HG03575 (cell line): ENCODE measurements around the gene GDPD2.

Experiments used
- ATAC-seq: cut with Tn5 transposase; IDR thresholded peaks from one replicate; pipeline ENCODE4 v1.9.1; 2021; ENCODE audit not compliant: unreplicated experiment, insufficient number of reproducible peaks, low FRiP score; ENCODE audit errors: extremely low read depth

Gene GDPD2

DNA sequence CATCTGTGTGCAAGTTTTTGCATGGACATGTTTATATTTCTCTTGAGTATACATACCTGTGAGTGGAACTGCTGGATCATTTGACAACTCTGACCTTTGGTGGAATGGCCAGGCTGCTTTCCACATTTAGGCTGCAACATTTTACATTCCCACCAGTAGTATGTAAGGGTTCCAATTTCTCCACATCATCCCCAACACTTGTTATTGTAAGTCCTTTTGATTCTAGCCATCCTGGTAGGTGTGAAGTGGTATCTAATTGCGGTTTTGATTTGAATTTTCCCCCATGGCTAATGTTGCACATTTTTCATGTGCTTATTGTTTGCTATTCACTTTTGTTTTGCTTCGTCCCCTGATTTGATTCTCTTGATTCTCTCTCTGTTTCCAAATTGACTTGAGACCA lies 37.9 kb downstream of the GDPD2 start:
- ATAC-seq = no peak

DNA sequence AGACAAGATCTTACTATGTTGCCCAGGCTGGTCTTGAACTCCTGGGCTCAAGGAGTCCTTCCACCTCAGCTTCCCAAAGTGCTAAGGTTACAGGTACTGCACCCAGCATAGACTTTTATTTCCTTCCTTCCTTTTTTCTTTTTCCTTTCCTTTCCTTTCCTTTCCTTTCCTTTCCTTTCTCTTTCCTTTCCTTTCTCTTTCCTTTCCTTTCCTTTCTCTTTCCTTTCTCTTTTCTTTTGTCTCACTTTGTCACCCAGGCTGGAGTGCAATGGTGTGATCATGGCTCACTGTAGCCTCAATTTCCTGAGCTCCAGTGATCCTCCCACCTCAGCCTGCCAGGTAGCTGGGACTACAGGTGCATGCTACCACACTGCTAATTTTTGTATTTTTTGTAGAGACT lies 40.9 kb downstream of the GDPD2 start:
- ATAC-seq = no peak

DNA sequence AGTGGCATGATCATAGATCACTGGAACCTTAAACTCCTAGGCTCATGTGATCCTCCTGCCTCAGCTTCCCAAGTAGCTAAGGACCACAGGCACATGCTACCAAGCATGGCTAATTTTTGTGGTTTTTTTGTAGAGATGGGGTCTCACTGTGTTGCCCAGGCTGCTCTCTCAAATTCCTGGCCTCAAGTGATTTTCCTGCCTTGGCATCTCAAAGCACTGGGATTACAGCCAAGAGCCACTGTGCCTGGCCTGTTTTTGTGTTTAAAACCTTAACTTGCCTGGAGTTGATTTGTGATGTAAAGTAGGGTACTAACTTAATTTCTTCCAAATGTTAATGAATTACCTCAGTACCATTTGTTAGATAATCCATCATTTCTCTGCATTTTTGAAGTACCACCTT lies 43.9 kb downstream of the GDPD2 start:
- ATAC-seq = no peak

DNA sequence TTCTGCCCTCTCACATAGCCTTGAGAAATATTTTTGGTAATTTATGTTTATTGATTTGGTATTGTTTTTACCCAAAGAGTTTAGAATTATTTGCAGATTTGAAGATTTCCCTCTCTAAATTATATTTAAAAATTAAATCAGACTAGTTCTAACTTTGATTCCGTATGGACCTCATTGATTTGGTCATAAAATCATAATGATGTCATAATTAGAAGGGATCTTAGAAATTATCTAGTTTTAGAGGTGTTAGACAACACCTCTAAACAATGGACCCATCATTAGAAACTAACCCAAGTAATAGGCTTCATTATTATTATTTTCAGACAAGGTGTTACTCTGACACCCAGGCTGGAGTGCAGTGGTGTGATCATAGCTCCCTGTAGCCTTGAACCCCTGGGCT lies 45.6 kb downstream of the GDPD2 start:
- ATAC-seq = no peak

DNA sequence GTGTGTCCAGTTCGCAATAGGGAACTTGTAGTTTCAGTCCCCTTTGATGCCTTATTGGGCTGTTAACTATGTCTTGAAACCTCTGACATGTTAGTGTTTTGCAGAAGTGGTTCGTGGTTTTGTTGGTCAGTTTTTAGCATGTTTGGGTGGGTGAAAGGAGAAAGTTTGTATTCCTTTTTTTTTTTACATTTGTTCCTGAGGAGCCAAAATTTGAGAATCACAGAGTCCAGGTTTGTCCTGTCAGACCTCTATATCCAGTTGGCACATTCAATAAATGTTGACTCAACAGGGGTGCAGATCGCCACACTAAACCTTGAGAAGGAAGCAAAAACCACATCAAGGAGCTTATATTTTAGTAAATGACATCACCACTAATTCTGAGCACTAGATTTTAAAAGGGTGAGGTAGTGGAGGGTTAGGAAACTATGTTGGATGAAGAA lies 47.8 kb downstream of the GDPD2 start:
- ATAC-seq = no peak

DNA sequence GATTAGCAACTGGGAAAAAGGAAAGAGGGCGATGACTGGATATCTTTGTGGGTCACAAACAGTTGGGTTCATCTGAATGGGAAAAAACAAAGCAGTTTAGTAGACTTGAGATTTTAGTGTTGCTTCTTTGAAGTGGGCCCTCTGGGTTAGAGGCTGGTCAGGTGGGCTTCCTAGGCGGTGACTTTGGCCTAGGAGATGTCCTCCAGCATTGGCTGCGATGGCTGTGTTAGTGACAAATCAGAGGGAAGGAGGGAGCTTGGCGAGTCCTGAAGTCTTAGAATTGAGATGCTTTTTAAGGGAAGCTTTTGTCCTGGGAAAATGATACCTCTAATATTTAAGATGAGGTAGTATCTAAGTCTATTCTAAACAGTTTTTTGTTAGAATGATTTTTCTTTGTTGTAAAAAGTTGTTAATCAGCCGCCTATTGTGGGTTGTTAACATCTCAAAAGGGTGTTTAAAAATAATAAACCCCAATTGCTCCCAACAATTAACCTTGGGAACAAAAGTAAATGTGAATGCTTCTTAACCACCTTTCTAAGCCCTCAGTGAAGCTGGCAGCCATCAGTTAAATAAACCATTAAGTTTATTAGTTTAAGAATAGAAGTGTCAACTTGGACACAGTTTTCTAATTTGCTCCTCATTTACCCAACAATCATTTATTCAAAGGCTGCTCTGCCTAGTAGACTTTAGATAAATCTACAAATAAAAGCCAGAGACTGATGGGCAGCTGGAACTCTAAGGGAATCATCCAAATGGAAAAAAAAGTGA lies 53.2 kb downstream of the GDPD2 start:
- ATAC-seq = no peak

DNA sequence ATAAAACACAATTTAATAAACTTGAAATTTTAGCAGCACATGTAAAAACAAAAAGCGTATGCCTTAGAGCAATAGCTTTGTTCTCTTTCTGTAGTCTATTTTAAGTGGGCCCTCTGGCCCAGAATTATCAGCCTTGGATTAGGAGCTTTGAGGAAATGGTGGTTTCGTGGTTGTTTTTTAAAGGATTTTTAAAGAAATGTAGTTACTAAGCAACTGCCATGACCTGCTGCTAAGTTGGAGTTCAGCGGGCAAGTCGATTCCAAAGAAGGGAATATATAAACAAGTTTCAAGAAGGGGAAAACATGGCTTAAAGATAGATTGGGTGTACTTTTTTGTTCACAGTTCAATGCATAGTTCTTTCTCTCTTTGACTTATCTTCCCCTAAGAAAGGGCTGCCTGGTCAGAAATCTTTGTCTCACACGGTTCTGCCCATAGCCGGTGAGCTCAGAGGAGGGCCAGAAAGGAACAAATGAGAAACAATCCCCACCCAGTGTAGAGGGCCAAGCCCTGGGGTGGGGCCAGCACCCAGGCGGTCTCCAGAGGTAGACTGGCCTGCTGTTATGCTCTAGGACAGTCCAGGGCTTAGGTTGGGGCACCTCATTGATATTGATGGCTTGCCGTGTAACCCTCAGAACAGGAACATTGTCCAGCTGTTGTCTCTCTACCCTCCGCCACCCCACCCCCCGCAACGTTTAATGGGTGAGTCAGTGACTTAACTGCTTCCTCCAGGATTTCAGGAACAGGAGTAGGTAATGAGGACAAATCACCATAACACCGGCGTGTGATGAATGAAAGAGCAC lies 54.0 kb downstream of the GDPD2 start:
- no peak for ATAC-seq

DNA sequence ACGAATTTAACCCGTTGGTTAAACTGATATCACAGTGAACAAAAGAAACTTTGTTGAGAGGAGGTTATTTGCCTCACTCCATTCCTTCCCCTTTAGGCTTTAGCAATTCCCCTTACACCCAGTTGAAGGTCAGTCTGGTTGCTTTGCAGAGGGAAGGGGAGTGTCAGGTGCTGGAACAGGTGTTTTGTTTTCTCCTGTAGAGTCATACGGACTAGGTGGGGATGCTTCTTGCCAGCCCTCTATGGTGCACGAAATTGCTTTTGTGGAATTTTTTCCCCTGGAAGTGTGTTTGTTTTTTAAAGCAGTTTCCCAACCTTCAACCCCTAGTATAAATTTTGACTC lies 54.6 kb downstream of the GDPD2 start:
- no peak for ATAC-seq

DNA sequence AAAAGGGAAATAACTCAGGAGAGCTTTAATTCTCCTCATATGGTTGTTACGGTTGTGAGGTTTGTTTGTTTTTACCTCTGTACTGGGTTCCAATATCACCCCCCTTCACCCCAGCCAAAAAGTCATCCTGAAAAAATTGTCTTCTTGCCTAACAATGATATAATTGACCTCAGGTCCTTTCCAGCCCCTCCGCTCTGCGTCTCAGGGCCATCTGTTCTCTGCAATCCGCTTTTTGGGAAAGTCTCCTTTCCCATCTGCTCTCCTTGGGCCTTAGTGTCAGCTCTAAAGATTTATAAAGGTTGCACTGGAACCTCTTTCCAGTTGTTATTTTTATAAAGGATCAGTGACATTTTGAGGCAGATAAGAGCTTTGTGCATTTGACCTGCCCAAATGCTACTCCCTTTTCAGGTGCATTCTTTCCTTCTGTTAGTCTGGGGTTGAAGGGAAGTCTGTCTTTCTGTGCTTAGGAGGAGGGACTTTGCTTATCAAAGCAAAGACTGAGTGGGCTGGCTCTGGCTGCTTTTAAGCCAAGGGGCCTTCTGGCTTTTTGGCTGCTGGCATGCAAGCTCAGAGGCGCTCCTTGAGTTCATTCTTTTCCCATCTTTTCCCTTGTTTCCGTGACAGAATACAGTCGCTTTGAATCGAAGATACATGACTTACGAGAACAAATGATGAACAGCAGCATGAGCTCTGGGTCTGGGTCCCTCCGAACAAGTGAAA lies 55.6 kb downstream of the GDPD2 start:
- no peak for ATAC-seq

DNA sequence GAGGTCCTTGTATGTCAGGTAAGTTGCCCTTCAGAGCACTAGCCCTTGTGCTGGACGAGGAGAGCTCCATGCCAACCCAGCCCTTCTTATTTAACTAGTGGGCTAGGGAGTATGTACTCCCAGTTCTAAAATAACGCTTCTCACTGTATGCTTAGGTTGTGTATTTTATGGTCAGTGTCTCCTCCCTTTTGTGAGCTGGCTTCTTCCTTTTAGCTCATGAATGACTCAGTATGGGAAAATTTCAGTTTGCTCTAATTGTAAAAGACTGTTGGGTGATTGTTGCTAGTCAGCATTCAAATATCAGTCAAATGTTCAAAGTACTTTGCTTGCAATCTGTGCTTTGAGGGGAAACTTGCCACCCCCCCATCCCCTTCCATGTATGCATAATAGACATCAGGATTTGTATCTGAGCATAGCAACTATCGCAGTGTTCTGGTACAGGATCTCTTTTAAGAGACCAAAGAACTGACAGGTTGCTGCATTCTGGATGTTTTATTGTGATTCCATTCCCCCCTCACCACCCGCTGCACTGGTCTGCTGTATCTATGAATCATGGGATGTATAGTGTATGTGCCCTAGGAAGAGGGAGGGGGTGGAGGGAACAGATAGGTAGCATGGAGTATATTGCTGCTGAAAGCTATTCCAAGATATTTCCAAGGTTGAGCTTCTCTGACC lies 56.3 kb downstream of the GDPD2 start:
- ATAC-seq = no peak

DNA sequence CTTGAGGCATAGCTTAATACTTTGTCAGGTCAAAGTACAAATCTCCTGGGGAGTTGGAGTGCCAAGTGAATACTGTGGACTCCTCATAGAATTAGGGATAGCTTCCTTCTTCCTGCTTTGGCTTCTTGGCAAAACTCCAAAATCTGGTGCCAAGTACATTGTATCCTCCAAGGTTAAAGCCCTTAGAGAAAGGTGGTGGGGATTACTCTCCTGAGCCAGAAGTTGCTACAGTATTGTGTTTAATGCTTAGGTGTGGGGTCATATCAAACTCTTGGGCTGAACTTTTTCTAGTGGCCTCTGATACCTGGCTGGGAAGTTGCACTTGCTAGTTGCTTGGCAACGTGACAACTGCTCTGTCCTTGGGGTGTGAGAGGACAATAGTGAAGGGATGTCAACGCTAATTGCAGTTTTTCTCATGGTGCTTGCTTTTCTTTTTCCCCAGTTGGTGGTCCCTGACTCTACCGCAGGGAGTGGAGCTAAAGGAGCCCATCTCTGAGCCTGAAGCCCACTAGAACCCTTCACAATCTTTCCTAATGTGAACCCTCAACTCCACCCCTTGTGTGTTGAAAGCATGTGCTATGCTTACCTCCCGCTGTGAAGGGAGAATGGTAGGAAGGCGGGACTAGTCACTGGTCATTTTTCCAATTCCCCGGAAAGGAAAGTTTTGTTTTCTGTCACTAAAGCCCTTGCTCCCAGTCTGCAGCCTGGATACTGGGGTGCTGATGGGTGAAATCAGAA lies 57.0 kb downstream of the GDPD2 start:
- no peak for ATAC-seq

DNA sequence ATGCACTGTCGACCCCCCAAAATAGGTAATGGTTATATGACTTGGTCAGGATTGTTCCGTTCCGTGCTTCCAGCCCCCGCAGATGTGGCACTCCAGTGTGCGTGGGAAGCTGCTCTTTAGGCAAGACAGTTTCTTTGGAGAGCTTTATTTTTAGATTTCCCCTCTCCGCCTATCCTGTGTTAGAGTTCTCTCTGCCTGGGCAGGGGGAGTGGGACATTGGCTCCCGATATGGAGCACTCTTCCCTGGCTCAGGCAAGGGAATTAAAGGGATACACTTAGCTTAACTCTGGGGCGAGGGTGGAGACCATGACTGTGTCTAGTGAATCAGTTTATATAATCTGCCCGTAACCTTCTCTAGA lies 57.5 kb downstream of the GDPD2 start:
- no peak for ATAC-seq

DNA sequence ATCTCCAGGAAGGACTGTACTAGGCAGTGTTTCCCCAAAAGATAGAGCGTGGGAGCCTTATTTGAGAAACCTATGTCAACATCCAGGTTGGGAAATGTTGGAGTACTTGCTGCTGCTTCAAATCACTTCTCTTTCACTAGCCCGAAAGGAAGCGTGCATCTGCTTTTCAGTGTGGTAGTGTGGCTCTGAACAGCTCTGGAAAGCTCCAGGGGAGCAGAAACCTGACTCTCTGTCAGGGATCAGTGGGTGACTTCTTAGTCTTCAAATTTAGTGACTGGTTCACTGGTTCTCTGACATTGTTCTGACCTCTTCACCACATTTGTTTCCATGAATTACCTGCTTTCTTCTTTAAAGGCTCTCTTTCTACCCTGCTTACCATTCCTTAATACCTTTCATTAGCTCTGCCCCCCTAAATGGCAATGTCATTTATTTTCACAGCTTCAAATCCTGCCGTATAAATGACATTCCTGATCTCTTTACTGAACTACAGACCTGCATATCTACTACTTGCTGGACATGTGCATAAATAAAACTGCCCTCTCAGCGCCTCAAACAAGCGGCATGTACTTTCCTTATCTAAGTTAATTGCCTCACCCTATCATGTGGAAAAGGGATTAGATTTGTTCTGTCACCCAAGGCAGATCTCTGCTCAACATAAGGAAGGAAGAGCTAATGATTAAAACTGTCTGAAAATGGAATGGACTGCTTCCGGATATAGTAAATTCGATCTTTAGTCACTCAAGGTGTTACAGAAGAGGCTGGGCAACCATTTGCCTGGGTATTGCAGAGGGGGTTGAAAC lies 58.6 kb downstream of the GDPD2 start:
- no peak for ATAC-seq

DNA sequence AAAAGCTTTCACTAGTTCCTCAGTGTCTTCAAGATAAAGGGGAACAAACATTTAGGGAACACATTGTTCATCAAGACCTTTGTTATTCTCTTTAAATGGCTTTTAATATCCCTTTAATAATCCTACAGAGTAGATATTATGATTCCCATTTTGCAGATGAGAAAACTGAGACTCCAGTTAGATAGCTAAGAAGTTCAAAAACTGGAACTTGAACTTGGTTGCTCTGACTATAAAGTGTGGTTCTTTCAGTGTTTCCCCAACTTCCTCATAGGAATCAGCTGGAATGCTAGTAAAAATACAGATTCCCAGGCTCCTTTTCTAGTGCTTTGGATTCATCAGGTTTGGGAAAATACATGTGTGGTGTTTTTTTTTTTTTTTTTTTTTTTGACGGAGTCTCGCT lies 59.2 kb downstream of the GDPD2 start:
- ATAC-seq = no peak
